GM18909 (cell line): ENCODE results near the gene TEAD1.

Source experiments
- ATAC-seq: cut with Tn5 transposase; IDR thresholded peaks from one replicate; pipeline ENCODE4 v1.9.1; 2021; ENCODE audit warnings: mild to moderate bottlenecking; ENCODE audit not compliant: unreplicated experiment, poor library complexity

TEAD1 gene

GRCh38 chr11:12827929-12828812 is 153.9 kb downstream of the TEAD1 start:
- no peak for ATAC-seq

GRCh38 chr11:12829131-12829530 is 154.9 kb downstream of the TEAD1 start:
- no peak for ATAC-seq

- ATAC-seq = no peak
Measured at GRCh38 chr11:12829540-12830314, 155.5 kb downstream of the TEAD1 start.

- no peak for ATAC-seq
Measured at GRCh38 chr11:12831471-12832202, 157.4 kb downstream of the TEAD1 start.

- no peak for ATAC-seq
Measured at GRCh38 chr11:12832480-12833224, 158.4 kb downstream of the TEAD1 start.

GRCh38 chr11:12834166-12834565 is 159.9 kb downstream of the TEAD1 start:
- ATAC-seq = no peak

- no peak for ATAC-seq
Measured at GRCh38 chr11:12834630-12835029, 160.4 kb downstream of the TEAD1 start.

- no peak for ATAC-seq
Measured at GRCh38 chr11:12835286-12835685, 161.1 kb downstream of the TEAD1 start.

GRCh38 chr11:12838463-12839123 is 164.4 kb downstream of the TEAD1 start:
- ATAC-seq = no peak

- no peak for ATAC-seq
Measured at GRCh38 chr11:12840871-12841660, 166.8 kb downstream of the TEAD1 start.

GRCh38 chr11:12841946-12842630 is 167.9 kb downstream of the TEAD1 start:
- no peak for ATAC-seq

GRCh38 chr11:12842933-12843636 is 168.9 kb downstream of the TEAD1 start:
- ATAC-seq = no peak

- ATAC-seq = no peak
Measured at GRCh38 chr11:12845163-12845562, 170.9 kb downstream of the TEAD1 start.

- ATAC-seq = no peak
Measured at GRCh38 chr11:12845739-12846358, 171.6 kb downstream of the TEAD1 start.

- ATAC-seq = no peak
Measured at GRCh38 chr11:12846786-12847615, 172.8 kb downstream of the TEAD1 start.

GRCh38 chr11:12848413-12848812 is 174.2 kb downstream of the TEAD1 start:
- no peak for ATAC-seq
